Subcutaneous adipose tissue (tissue), 4 donors: ENCODE measurements around the gene OLFML2B. TPM values are rescaled to one million over a fixed set of nuclear protein-coding genes. Genes with fewer than 3 reads are reported as not detected.

Source experiments
- total RNA-seq, 4 donors: library from RNA; depleted of rRNA; stranded (reverse); fragments of >200 nt; gene quantifications; one replicate each; pipeline ENCODE4 v1.1.0, GENCODE V29; 2016
- TF ChIP-seq, protein P1 (sequence below): fragments of 450-650 bp; IDR thresholded peaks from one replicate; pipeline ENCODE4 v1.5.1; 2016; ENCODE audit warnings: low read depth, mild to moderate bottlenecking, control low read depth, antibody characterized with exemption, moderate library complexity

OLFML2B gene
- total RNA-seq, 4 donors from 2014 or later = 5.8 to 43.3 (median 9.6) TPM

DNA sequence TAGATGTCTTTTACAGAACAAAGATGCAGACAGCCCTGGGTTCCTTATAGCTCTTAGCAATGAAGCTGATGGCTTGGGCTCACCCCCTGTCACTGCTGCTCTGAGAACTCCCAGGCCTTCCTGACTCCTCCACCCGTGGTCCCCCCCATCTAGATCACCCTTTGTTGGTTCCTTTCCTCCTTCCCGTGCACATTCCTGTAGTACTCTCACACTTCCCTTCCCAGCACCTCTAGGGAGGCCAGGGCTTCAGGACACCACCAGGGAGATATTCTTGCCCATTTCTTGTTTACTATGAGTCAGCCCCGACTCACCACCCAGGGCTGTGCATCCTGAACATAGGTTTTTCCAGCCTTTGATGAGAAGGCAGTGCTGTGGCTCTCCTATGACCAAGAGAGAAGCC lies 31.4 kb upstream of the OLFML2B start:
- TF ChIP-seq, protein P1, sequence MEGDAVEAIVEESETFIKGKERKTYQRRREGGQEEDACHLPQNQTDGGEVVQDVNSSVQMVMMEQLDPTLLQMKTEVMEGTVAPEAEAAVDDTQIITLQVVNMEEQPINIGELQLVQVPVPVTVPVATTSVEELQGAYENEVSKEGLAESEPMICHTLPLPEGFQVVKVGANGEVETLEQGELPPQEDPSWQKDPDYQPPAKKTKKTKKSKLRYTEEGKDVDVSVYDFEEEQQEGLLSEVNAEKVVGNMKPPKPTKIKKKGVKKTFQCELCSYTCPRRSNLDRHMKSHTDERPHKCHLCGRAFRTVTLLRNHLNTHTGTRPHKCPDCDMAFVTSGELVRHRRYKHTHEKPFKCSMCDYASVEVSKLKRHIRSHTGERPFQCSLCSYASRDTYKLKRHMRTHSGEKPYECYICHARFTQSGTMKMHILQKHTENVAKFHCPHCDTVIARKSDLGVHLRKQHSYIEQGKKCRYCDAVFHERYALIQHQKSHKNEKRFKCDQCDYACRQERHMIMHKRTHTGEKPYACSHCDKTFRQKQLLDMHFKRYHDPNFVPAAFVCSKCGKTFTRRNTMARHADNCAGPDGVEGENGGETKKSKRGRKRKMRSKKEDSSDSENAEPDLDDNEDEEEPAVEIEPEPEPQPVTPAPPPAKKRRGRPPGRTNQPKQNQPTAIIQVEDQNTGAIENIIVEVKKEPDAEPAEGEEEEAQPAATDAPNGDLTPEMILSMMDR = no peak

GRCh38 chr1:162046921-162047320 lies 23.3 kb upstream of the OLFML2B start:
- TF ChIP-seq, protein P1 = no peak

DNA sequence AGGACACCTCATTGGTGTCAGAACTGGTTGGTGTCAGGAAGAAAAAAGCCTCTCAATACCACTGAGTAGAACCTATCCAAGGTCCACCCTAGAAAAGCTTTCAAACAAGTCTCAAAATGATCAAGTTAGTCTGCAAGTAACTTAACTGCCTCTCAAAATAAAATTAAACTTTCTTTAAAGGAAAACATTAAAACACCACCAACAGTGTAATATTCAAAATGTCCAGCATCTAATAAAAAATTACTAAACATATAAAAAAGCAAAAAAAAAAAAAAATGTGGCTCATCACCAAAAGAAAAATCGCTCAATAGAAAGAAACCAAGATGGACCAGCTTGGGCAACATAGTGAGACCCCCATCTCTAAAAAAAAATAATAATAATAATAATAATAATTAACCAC lies 18.7 kb upstream of the OLFML2B start:
- TF ChIP-seq, protein P1 = no peak

DNA sequence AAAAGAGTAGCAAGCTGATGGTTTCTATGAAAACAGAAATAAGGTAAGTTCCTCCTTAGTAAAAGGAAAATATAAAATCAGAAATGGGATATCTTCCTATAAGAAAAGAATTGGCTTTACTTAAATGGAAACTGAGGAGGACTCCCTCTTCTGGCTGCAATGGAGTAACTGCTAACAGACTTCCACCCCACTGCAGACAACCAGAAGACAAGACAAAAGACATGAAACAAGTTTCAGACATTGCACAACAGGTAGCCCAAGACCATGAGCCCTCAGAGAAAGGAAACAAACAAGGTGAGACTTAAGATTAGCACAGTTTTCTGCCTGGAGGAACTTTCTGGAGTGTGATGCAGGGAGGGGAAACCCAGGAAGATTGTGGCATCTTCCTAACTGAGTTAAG lies 17.0 kb upstream of the OLFML2B start:
- TF ChIP-seq, protein P1 = no peak

DNA sequence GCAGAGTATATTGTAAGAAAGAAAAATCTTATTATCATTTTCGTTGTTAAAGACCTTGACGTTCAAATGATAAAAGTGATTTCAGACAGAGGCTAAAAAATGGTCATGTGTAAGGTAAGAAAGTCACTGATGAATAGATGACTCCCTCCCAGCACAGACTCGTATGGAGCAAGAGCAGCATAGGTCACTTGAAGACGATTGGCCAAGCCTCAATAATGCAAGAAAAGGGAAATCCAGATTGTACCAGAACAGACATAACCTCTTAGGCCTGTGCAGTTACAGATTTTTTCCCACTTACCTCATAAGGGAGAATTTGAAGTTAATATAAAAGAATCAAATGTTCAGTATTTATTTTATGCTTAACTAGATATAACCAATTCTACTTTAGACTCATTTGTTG lies 16.3 kb upstream of the OLFML2B start:
- TF ChIP-seq, protein P1 = no peak

GRCh38 chr1:162038624-162039023 lies 15.0 kb upstream of the OLFML2B start:
- TF ChIP-seq, protein P1 = no peak

- TF ChIP-seq, protein P1 = no peak
Observed at GRCh38 chr1:162036163-162036562, 12.5 kb upstream of the OLFML2B start.
